ENCODE results near the gene ITIH5. TPM values are rescaled to one million over a fixed set of nuclear protein-coding genes. Genes with fewer than 3 reads are reported as not detected.
A peak's percentile ranks its signal among the peaks of the same experiment; 100 is the strongest.

The ITIH5 gene
- total and polyA plus RNA-seq, 2 of the 13 experiments (the other 11 are each of a cell fraction or from before 2014, with no cell fraction given), result 4.7 to 8.9 TPM

DNA sequence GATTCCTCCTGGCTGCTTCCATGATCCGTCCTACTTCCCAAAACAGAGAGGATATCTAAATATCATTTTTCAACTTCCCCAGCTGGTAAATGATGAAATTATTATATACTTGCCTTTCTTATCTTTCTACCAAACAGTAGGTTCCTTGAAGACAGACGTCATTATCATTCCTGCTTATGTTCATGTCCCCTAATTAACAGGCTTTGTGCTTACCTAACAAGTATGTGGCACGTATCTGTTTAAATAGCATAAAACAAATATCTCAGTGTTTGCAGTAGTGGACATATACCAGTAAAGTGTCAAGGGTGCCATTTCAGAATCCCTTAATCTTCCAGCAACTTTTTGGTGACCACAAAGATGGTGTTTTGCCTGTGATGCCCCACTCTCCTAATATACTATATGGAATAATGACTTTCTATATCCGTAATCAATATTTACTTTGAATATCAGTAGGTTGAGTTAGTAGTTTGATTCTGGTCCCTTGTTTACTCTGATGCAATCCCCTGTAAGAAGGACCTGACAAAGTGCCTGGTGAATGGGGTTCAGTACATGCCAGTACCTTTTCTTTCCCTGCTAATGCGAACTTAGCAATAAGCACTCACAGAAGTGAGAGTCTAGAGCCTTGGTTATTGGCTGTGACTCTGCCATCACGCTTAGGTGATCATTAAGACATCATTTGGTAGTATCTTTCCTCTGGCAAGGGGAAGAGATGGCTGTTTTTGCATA lies 124.4 kb downstream of the ITIH5 start:
- FAIRE-seq (no peak), DNase-seq (ENCODE audit: low spot score) (no peak), ATAC-seq (no peak)
- Histone ChIP-seq H4K20me1 (ENCODE audit: insufficient read depth, low read length) (no peaks in the 10 kb centered on the region), H3K9ac (ENCODE audit: insufficient read depth, low read depth, low read length) (peak overlapping the region; percentile 78), H2AFZ (ENCODE audit: low read length) (no peak overlapping the region), H3K79me2 (ENCODE audit: insufficient read depth, low read length) (no peaks in the 10 kb centered on the region), H3K9me3 (ENCODE audit: low read length) (no peaks in the 10 kb centered on the region), H3K36me3 (replicated peaks in 1 of 2; ENCODE audit: control insufficient read depth in 1 of 2, insufficient read depth in 2 of 2, low read length in 2 of 2) (no peaks in the 10 kb centered on the region), H3K4me3 (replicated peaks in 1 of 3; ENCODE audit: insufficient read depth in 1 of 3, low read depth in 2 of 3, low read length in 3 of 3) (peak overlapping the region in 2 of 3 experiments; percentile 12 to 66; a peak in 2 of 6 replicates), H3K4me1 (ENCODE audit: insufficient read depth, low read length) (peaks cover 56% of the 10 kb centered on the region), H3K27me3 (ENCODE audit: control insufficient read depth in 1 of 2, insufficient read depth in 2 of 2, low read length in 2 of 2) (no peaks in the 10 kb centered on the region), H3K4me2 (ENCODE audit: low read depth, low read length) (peak overlapping the region; percentile 83), H3K27ac (ENCODE audit: extremely low read length, insufficient read depth, low read length) (peak overlapping the region; percentile 86)
- TSS peak; percentile 65 for BruUV-seq (replicated peaks)
- ChIA-PET CTCF (ENCODE audit: low intra/inter-chr PET ratio, low total read pairs) (interaction anchor here (1.3 to 2.1 kb wide), 2 partner anchors 12 to 17 kb away, joined by 3 to 13 read pairs; no protein-coding TSS in a partner anchor), POLR2A (interaction anchor here (0.7 to 2.4 kb wide), 5 partner anchors 9 to 161 kb away, joined by 3 to 16 read pairs (median 3); partner anchors contain the start of gene ITIH2)
- in situ Hi-C loops (cut with HindIII; ENCODE audit: extremely low pct_ligation_motif_present, low pct_unique_long_range_greater_than_20kb) (loop anchor here (10.0 kb wide), 1 partner anchor 122 kb away; the partner anchor contains the start of gene ITIH5), intact Hi-C loops (cut with micrococcal nuclease; ENCODE audit: unreplicated experiment) (no loop called here)
- 9% methylated on average over 6 of the region's 6 CpGs for WGBS (ENCODE audit: low lambda C conversion rate)
- TF ChIP-seq CEBPB (IDR thresholded peaks at IDR 0.05; ENCODE audit: borderline replicate concordance, low read depth, low read length), result 0 out of 2 replicates have a peak, but pooled peaks have one; percentile 32
- no peak for TF ChIP-seq HNRNPL (IDR thresholded peaks at IDR 0.05; ENCODE audit: low read depth, low read length)
- no peak for TF ChIP-seq SMAD3 (CRISPR knock-in tag; IDR thresholded peaks at IDR 0.05)
- peak; percentile 17; the same call in 1 of the 2 replicates for TF ChIP-seq BCL6 (CRISPR knock-in tag; IDR thresholded peaks at IDR 0.05)
- no peak for TF ChIP-seq PAF1 (CRISPR knock-in tag; IDR thresholded peaks at IDR 0.05)
- TF ChIP-seq IKZF4 (CRISPR knock-in tag; IDR thresholded peaks at IDR 0.05; ENCODE audit: borderline replicate concordance, low read depth, not compliant biosample characterization), result no peak
- TF ChIP-seq, protein P1, sequence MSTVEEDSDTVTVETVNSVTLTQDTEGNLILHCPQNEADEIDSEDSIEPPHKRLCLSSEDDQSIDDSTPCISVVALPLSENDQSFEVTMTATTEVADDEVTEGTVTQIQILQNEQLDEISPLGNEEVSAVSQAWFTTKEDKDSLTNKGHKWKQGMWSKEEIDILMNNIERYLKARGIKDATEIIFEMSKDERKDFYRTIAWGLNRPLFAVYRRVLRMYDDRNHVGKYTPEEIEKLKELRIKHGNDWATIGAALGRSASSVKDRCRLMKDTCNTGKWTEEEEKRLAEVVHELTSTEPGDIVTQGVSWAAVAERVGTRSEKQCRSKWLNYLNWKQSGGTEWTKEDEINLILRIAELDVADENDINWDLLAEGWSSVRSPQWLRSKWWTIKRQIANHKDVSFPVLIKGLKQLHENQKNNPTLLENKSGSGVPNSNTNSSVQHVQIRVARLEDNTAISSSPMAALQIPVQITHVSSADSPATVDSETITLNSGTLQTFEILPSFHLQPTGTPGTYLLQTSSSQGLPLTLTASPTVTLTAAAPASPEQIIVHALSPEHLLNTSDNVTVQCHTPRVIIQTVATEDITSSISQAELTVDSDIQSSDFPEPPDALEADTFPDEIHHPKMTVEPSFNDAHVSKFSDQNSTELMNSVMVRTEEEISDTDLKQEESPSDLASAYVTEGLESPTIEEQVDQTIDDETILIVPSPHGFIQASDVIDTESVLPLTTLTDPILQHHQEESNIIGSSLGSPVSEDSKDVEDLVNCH (CRISPR knock-in tag; IDR thresholded peaks at IDR 0.05), result no peak
- TF ChIP-seq ZNF331 (CRISPR knock-in tag; IDR thresholded peaks at IDR 0.05), result no peak
- no peak for TF ChIP-seq HMGA1 (CRISPR knock-in tag; conservative IDR thresholded peaks at IDR 0.05)
- TF ChIP-seq AHR (CRISPR knock-in tag; IDR thresholded peaks at IDR 0.05), result no peak
- 0 out of 2 replicates have a peak, but pooled peaks have one; percentile 26 for TF ChIP-seq NR2C2 (CRISPR knock-in tag; IDR thresholded peaks at IDR 0.05; ENCODE audit: borderline replicate concordance)
- TF ChIP-seq, protein P2, sequence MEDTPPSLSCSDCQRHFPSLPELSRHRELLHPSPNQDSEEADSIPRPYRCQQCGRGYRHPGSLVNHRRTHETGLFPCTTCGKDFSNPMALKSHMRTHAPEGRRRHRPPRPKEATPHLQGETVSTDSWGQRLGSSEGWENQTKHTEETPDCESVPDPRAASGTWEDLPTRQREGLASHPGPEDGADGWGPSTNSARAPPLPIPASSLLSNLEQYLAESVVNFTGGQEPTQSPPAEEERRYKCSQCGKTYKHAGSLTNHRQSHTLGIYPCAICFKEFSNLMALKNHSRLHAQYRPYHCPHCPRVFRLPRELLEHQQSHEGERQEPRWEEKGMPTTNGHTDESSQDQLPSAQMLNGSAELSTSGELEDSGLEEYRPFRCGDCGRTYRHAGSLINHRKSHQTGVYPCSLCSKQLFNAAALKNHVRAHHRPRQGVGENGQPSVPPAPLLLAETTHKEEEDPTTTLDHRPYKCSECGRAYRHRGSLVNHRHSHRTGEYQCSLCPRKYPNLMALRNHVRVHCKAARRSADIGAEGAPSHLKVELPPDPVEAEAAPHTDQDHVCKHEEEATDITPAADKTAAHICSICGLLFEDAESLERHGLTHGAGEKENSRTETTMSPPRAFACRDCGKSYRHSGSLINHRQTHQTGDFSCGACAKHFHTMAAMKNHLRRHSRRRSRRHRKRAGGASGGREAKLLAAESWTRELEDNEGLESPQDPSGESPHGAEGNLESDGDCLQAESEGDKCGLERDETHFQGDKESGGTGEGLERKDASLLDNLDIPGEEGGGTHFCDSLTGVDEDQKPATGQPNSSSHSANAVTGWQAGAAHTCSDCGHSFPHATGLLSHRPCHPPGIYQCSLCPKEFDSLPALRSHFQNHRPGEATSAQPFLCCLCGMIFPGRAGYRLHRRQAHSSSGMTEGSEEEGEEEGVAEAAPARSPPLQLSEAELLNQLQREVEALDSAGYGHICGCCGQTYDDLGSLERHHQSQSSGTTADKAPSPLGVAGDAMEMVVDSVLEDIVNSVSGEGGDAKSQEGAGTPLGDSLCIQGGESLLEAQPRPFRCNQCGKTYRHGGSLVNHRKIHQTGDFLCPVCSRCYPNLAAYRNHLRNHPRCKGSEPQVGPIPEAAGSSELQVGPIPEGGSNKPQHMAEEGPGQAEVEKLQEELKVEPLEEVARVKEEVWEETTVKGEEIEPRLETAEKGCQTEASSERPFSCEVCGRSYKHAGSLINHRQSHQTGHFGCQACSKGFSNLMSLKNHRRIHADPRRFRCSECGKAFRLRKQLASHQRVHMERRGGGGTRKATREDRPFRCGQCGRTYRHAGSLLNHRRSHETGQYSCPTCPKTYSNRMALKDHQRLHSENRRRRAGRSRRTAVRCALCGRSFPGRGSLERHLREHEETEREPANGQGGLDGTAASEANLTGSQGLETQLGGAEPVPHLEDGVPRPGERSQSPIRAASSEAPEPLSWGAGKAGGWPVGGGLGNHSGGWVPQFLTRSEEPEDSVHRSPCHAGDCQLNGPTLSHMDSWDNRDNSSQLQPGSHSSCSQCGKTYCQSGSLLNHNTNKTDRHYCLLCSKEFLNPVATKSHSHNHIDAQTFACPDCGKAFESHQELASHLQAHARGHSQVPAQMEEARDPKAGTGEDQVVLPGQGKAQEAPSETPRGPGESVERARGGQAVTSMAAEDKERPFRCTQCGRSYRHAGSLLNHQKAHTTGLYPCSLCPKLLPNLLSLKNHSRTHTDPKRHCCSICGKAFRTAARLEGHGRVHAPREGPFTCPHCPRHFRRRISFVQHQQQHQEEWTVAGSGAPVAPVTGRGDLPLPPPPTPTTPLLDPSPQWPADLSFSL (CRISPR knock-in tag; IDR thresholded peaks at IDR 0.05), result no peak
- TF ChIP-seq ZNF780A (CRISPR knock-in tag; IDR thresholded peaks at IDR 0.05), result no peak
- TF ChIP-seq ZNF251 (CRISPR knock-in tag; IDR thresholded peaks at IDR 0.05), result no peak
